Activated CD8-positive, alpha-beta T cell treated with anti-CD3 and anti-CD28 coated beads, Interleukin-2, amount 10 ng/mL, durations not matched to agents 7 days and 5 days (primary cell): Measurements from ENCODE around the gene LCN15. TPM values are rescaled to one million over a fixed set of nuclear protein-coding genes. Genes with fewer than 3 reads are reported as not detected.
"Not testable (repeated sequence)": the region's sequence is repeated elsewhere in the genome, so short reads cannot be mapped to it uniquely, and the experiment has no call there.

Source experiments
- ATAC-seq: fragments of 150-1000 bp; cut with Tn5 transposase; one replicate; pipeline ENCODE4 v1.10.0; 2021; ENCODE audit warnings: moderate library complexity
- CTCF ChIA-PET: fragments of 350-600 bp; sonication (Branson Sonifier 250); formaldehyde crosslinking; loops from one replicate; lab custom pipeline; 2021; ENCODE audit warnings: antibody characterized with exemption; lab: Charles Lee
- POLR2A ChIA-PET: fragments of 350-600 bp; sonication (Branson Sonifier 250); formaldehyde crosslinking; loops from one replicate; lab custom pipeline; 2021; ENCODE audit warnings: antibody characterized with exemption; lab: Charles Lee
- DNase-seq: peaks from one replicate; pipeline ENCODE4 v3.0.0-alpha.2; 2020
- H3K27ac Mint-ChIP-seq: one replicate; pipeline ENCODE4 v1.8.0; 2021; ENCODE audit warnings: mild to moderate bottlenecking, mixed read lengths
- H3K27me3 Mint-ChIP-seq: one replicate; pipeline ENCODE4 v1.8.0; 2021; ENCODE audit warnings: low read depth, mixed read lengths
- H3K36me3 Mint-ChIP-seq: one replicate; pipeline ENCODE4 v1.8.0; 2021; ENCODE audit warnings: low read depth, mixed read lengths
- H3K4me1 Mint-ChIP-seq: one replicate; pipeline ENCODE4 v1.8.0; 2021; ENCODE audit warnings: low read depth, mixed read lengths
- H3K4me3 Mint-ChIP-seq: one replicate; pipeline ENCODE4 v1.8.0; 2021; ENCODE audit warnings: mild to moderate bottlenecking, mixed read lengths
- H3K9me3 Mint-ChIP-seq: one replicate; pipeline ENCODE4 v1.8.0; 2022; ENCODE audit warnings: mixed read lengths; ENCODE audit not compliant: insufficient read depth
- total RNA-seq, 2 experiments: library from RNA; stranded (reverse); gene quantifications; one replicate each; pipeline ENCODE4 v1.2.3, GENCODE V29; 2021

LCN15 gene
- total RNA-seq, 2 experiments from 2014 or later = not detected

- no peak overlapping the region for H3K4me3 Mint-ChIP-seq
- ATAC-seq = no peak
- H3K9me3 Mint-ChIP-seq = peaks cover 5% of the 10 kb centered on the region
- H3K4me1 Mint-ChIP-seq = peaks cover 7% of the 10 kb centered on the region
- ChIA-PET CTCF (interaction anchor here (1.2 kb wide), 2 partner anchors 12 to 45 kb away, joined by 3 read pairs; no protein-coding TSS in a partner anchor), POLR2A (no interaction called here)
- H3K27ac Mint-ChIP-seq = no peak overlapping the region
- DNase-seq = no peak
- H3K27me3 Mint-ChIP-seq = peaks cover under 1% of the 10 kb centered on the region
- no peaks in the 10 kb centered on the region for H3K36me3 Mint-ChIP-seq
Observed at GRCh38 chr9:136771907-136772415, 7.6 kb upstream of the LCN15 start.

- no peaks in the 10 kb centered on the region for H3K27me3 Mint-ChIP-seq
- ATAC-seq = peak; percentile 78
- peak; percentile 65 for DNase-seq
- H3K4me1 Mint-ChIP-seq = peaks cover 17% of the 10 kb centered on the region
- H3K36me3 Mint-ChIP-seq = no peaks in the 10 kb centered on the region
- ChIA-PET CTCF (interaction anchor here (0.8 to 1.2 kb wide), 3 partner anchors 8 to 42 kb away, joined by 4 to 5 read pairs (median 5); no protein-coding TSS in a partner anchor), POLR2A (no interaction called here)
- H3K4me3 Mint-ChIP-seq = no peak overlapping the region
- H3K27ac Mint-ChIP-seq = no peak overlapping the region
- H3K9me3 Mint-ChIP-seq = peaks cover 5% of the 10 kb centered on the region
Observed at GRCh38 chr9:136769710-136770191, 5.4 kb upstream of the LCN15 start.

- POLR2A ChIA-PET = interaction anchor here (0.6 to 1.2 kb wide), 2 partner anchors 37 to 40 kb away, joined by 3 to 4 read pairs; no protein-coding TSS in a partner anchor
- not testable (repeated sequence) for H3K4me3 Mint-ChIP-seq, ATAC-seq, H3K27ac Mint-ChIP-seq, H3K27me3 Mint-ChIP-seq, H3K9me3 Mint-ChIP-seq, H3K36me3 Mint-ChIP-seq
- CTCF ChIA-PET = interaction anchor here (0.9 to 1.7 kb wide), 5 partner anchors 9 to 268 kb away, joined by 3 to 6 read pairs (median 4); partner anchors contain the start of gene LCN8
- DNase-seq = peak; percentile 58
- H3K4me1 Mint-ChIP-seq = peaks cover 11% of the 10 kb centered on the region
Observed at GRCh38 chr9:136766410-136767120, 2.2 kb upstream of the LCN15 start.

- not testable (repeated sequence) for H3K36me3 Mint-ChIP-seq, H3K9me3 Mint-ChIP-seq, H3K27ac Mint-ChIP-seq, ATAC-seq, H3K4me3 Mint-ChIP-seq, H3K27me3 Mint-ChIP-seq, DNase-seq
- peaks cover 11% of the 10 kb centered on the region for H3K4me1 Mint-ChIP-seq
- CTCF ChIA-PET = interaction anchor here (0.9 to 1.7 kb wide), 5 partner anchors 8 to 269 kb away, joined by 3 to 6 read pairs (median 4); partner anchors contain the start of gene LCN8
- POLR2A ChIA-PET = interaction anchor here (1.2 kb wide), 1 partner anchor 39 kb away, joined by 4 read pairs; no protein-coding TSS in a partner anchor
Observed at GRCh38 chr9:136765745-136766409, 1.6 kb upstream of the LCN15 start.

- ChIA-PET CTCF (no interaction called here), POLR2A (interaction anchor here (1.4 kb wide), 1 partner anchor 37 kb away, joined by 5 read pairs; no protein-coding TSS in a partner anchor)
- DNase-seq (no peak), ATAC-seq (no peak)
- no peaks in the 10 kb centered on the region for H3K9me3 Mint-ChIP-seq
- H3K36me3 Mint-ChIP-seq = no peaks in the 10 kb centered on the region
- no peaks in the 10 kb centered on the region for H3K27me3 Mint-ChIP-seq
- peaks cover 11% of the 10 kb centered on the region for H3K4me1 Mint-ChIP-seq
- no peak overlapping the region for H3K4me3 Mint-ChIP-seq
- H3K27ac Mint-ChIP-seq = no peak overlapping the region
Observed at GRCh38 chr9:136765041-136765440, 723 bp upstream of the LCN15 start.

- no peak for DNase-seq
- Mint-ChIP-seq H3K4me3 (no peak overlapping the region), H3K27me3 (no peaks in the 10 kb centered on the region), H3K36me3 (no peaks in the 10 kb centered on the region), H3K27ac (no peak overlapping the region), H3K4me1 (peaks cover 11% of the 10 kb centered on the region), H3K9me3 (no peaks in the 10 kb centered on the region)
- POLR2A ChIA-PET = interaction anchor here (1.4 kb wide), 1 partner anchor 36 kb away, joined by 5 read pairs; no protein-coding TSS in a partner anchor
- CTCF ChIA-PET = interaction anchor here (1.0 kb wide), 1 partner anchor 35 kb away, joined by 3 read pairs; no protein-coding TSS in a partner anchor
- ATAC-seq = no peak
Observed at GRCh38 chr9:136763649-136764035, 676 bp downstream of the LCN15 start.

- ChIA-PET CTCF (interaction anchor here (1.0 kb wide), 1 partner anchor 34 kb away, joined by 3 read pairs; no protein-coding TSS in a partner anchor), POLR2A (no interaction called here)
- peak; percentile 57 for DNase-seq
- H3K4me1 Mint-ChIP-seq = peaks cover 11% of the 10 kb centered on the region
- H3K4me3 Mint-ChIP-seq = no peak overlapping the region
- no peaks in the 10 kb centered on the region for H3K9me3 Mint-ChIP-seq
- no peaks in the 10 kb centered on the region for H3K27me3 Mint-ChIP-seq
- H3K27ac Mint-ChIP-seq = no peak overlapping the region
- ATAC-seq = peak; percentile 50
- no peaks in the 10 kb centered on the region for H3K36me3 Mint-ChIP-seq
Observed at GRCh38 chr9:136762915-136763648, 1.2 kb downstream of the LCN15 start.

- ChIA-PET POLR2A (no interaction called here), CTCF (no interaction called here)
- no peaks in the 10 kb centered on the region for H3K27me3 Mint-ChIP-seq
- ATAC-seq (no peak), DNase-seq (no peak)
- H3K36me3 Mint-ChIP-seq = no peaks in the 10 kb centered on the region
- H3K4me1 Mint-ChIP-seq = peaks cover 11% of the 10 kb centered on the region
- H3K9me3 Mint-ChIP-seq = no peaks in the 10 kb centered on the region
- H3K27ac Mint-ChIP-seq = no peak overlapping the region
- no peak overlapping the region for H3K4me3 Mint-ChIP-seq
Observed at GRCh38 chr9:136762221-136762691, 2.1 kb downstream of the LCN15 start.

GRCh38 chr9:136761545-136761981, 2.8 kb downstream of the LCN15 start:
- Mint-ChIP-seq H3K4me3 (no peak overlapping the region), H3K36me3 (no peaks in the 10 kb centered on the region), H3K27me3 (no peaks in the 10 kb centered on the region), H3K9me3 (no peaks in the 10 kb centered on the region), H3K4me1 (peaks cover 6% of the 10 kb centered on the region), H3K27ac (no peak overlapping the region)
- ATAC-seq (no peak), DNase-seq (no peak)
- POLR2A ChIA-PET = no interaction called here
- CTCF ChIA-PET = interaction anchor here (1.9 to 2.2 kb wide), 2 partner anchors 11 to 16 kb away, joined by 8 to 9 read pairs; no protein-coding TSS in a partner anchor

- H3K27me3 Mint-ChIP-seq, POLR2A ChIA-PET, H3K4me3 Mint-ChIP-seq, H3K4me1 Mint-ChIP-seq, H3K9me3 Mint-ChIP-seq, H3K36me3 Mint-ChIP-seq, H3K27ac Mint-ChIP-seq: not testable (repeated sequence)
- CTCF ChIA-PET = interaction anchor here (0.5 to 2.2 kb wide), 3 partner anchors 10 to 17 kb away, joined by 4 to 9 read pairs (median 8); no protein-coding TSS in a partner anchor
- ATAC-seq = peak; percentile 42
- peak; percentile 46 for DNase-seq
Observed at GRCh38 chr9:136760834-136761544, 3.3 kb downstream of the LCN15 start.
